ENCODE measurements around the gene TMEM72.

Gene TMEM72

DNA sequence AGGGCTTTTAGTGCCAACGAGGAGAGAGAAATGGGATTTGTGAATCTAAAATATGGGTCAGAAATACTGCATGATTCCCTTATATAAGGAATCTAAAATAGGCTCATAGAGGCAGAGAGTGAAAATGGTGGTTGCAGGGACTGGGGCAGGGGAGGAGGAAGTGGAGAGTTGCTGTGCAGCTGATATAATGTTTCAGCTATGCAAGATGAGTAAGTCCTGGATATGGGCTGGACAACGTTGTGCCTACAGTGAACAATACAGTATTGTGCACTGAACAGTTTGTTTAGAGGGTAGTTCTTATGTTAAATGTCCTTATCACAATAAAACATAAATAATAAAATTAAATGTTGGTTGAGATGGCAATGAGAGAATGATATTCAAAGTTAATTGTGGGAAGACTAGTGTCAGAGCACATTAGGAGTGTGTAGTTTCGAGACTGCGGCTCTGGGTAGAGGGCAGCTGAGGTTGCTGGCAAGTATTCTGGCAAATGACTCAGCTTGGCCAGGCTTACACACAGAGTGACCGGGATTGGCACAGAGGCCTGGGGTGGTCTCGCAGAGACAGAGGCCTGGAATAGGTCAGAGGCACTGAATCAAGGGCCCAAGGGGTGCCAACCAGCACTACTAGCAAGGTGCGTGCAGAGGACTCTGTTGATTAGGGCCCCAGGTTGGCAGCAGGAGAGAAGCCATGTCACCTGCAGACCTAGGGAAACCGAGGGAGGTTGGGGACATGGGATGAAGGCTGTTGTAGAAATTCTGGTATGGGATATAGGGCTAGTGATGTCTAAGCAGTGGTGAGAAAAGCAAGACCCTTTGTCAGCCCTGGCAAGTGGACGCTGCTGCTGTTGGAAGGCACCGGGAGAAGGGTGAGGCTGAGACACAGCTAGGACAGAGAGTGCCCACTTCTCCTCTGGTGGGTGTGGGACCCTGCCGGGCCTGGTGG is 70.3 kb downstream of the TMEM72 start:
- DNase-seq = no peak

GRCh38 chr10:44982114-44982460 is 71.0 kb downstream of the TMEM72 start:
- no peak for DNase-seq

- DNase-seq = no peak
Observed at GRCh38 chr10:44982496-44982895, 71.4 kb downstream of the TMEM72 start.

- no peak for DNase-seq
Observed at GRCh38 chr10:44983066-44983894, 72.1 kb downstream of the TMEM72 start.

- no peak for DNase-seq
Observed at GRCh38 chr10:44983895-44984278, 72.8 kb downstream of the TMEM72 start.

GRCh38 chr10:44984671-44985101 is 73.5 kb downstream of the TMEM72 start:
- DNase-seq = no peak

GRCh38 chr10:44985175-44985681 is 74.1 kb downstream of the TMEM72 start:
- DNase-seq = no peak

DNA sequence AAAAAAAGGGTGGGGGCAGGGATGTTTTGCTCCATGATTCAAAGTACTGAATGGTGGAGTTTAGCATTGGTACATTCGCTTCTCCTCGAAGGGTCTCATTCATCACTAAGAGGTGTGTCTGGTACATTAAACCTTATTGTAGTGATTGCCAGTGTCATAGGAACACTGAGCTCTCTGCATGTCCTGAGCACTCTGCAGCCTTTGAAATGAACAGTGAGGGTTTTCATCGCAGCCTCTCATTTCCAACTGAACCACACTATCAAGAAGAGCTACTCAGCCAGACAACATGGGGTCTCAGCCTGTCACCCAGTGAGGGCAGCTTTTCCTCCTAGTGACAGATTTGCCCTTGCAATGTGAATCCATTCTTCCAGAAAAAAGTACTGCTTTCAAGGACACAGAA is 75.0 kb downstream of the TMEM72 start:
- DNase-seq = no peak
